Fibroblast of lung (primary cell): Measurements from ENCODE around the gene C21orf58. TPM values are rescaled to one million over a fixed set of nuclear protein-coding genes. Genes with fewer than 3 reads are reported as not detected.

Source experiments
- DNase-seq, 2 donors: peaks; one replicate each; pipeline versions ENCODE4 v3.0.0 to v3.0.0-alpha.2; 2010; ENCODE audit warnings: low read depth in 2 of 2
- H2AFZ ChIP-seq: 2 replicates; pipeline ENCODE4 v1.5.1; 2012; ENCODE audit warnings: low read length, control low read depth, inconsistent platforms
- H3K27ac ChIP-seq: 2 replicates; pipeline ENCODE4 v1.5.1; 2011; ENCODE audit warnings: low read length, control low read depth; ENCODE audit not compliant: insufficient read depth
- H3K27me3 ChIP-seq: 2 replicates; pipeline ENCODE4 v1.5.1; 2011; ENCODE audit warnings: mild to moderate bottlenecking, low read length; ENCODE audit not compliant: control insufficient read depth, insufficient read depth
- H3K36me3 ChIP-seq: 2 replicates; pipeline ENCODE4 v1.5.1; 2011; ENCODE audit warnings: low read length; ENCODE audit not compliant: control insufficient read depth, insufficient read depth
- H3K4me1 ChIP-seq: 2 replicates; pipeline ENCODE4 v1.5.1; 2011; ENCODE audit warnings: low read length; ENCODE audit not compliant: control insufficient read depth, insufficient read depth; ENCODE audit errors: extremely low read depth
- H3K4me2 ChIP-seq: 2 replicates; pipeline ENCODE4 v1.5.1; 2011; ENCODE audit warnings: low read length, control low read depth; ENCODE audit not compliant: insufficient read depth; ENCODE audit errors: extremely low read depth
- H3K4me3 ChIP-seq, 4 experiments: fragments of 200-600 bp in 1 of 4; sonication (generic) in 1 of 4; replicated peaks in 1 of 4; 2 replicates each; pipeline ENCODE4 v1.5.1; 2011 to 2016; ENCODE audit warnings: low read length in 4 of 4, low read depth in 3 of 4, mild to moderate bottlenecking in 3 of 4, control low read depth in 2 of 4, inconsistent platforms in 1 of 4, mixed read lengths in 1 of 4; ENCODE audit not compliant: insufficient read depth in 1 of 4; ENCODE audit errors: control extremely low read depth in 1 of 4
- H3K79me2 ChIP-seq: 2 replicates; pipeline ENCODE4 v1.5.1; 2012; ENCODE audit warnings: mild to moderate bottlenecking, low read length, inconsistent platforms; ENCODE audit not compliant: control insufficient read depth, insufficient read depth
- H3K9ac ChIP-seq: 2 replicates; pipeline ENCODE4 v1.5.1; 2011; ENCODE audit warnings: mild to moderate bottlenecking, low read length, control low read depth; ENCODE audit not compliant: insufficient read depth
- H3K9me3 ChIP-seq: 2 replicates; pipeline ENCODE4 v1.5.1; 2012; ENCODE audit warnings: low read depth, low read length; ENCODE audit not compliant: control insufficient read depth, insufficient read depth
- H4K20me1 ChIP-seq: 2 replicates; pipeline ENCODE4 v1.5.1; 2011; ENCODE audit warnings: low read length; ENCODE audit not compliant: control insufficient read depth, insufficient read depth; ENCODE audit errors: extremely low read depth
- EZH2 ChIP-seq: IDR thresholded peaks from 2 replicates; pipeline ENCODE4 v1.5.1; 2012; ENCODE audit warnings: low read length, control low read depth, mild to moderate bottlenecking; ENCODE audit errors: missing control alignments
- polyA plus RNA-seq, 2 donors: library from polyadenylated mRNA; depleted of rRNA in 1 of 2; stranded (reverse) in 1 of 2; unstranded in 1 of 2; fragments of >200 nt; gene quantifications; 2 replicates each; pipeline ENCODE4 v1.2.1, GENCODE V29; 2011 to 2012; ENCODE audit warnings: missing spikeins in 1 of 2
- total RNA-seq: library from RNA; depleted of rRNA; stranded (reverse); fragments of >200 nt; gene quantifications from 2 replicates; pipeline ENCODE4 v1.2.1, GENCODE V29; 2014
- TF ChIP-seq, protein P1 (sequence below), 2 donors: IDR thresholded peaks in 1 of 2; conservative IDR thresholded peaks in 1 of 2; 1 replicate in 1 of 2; 2 replicates in 1 of 2; pipeline ENCODE4 v1.5.1; 2011 to 2012; ENCODE audit warnings: low read length in 2 of 2, control low read depth in 1 of 2, inconsistent platforms in 1 of 2, low read depth in 1 of 2, mild to moderate bottlenecking in 1 of 2

Gene C21orf58
- total and polyA plus RNA-seq, 2 donors (not counting 1 experiment from before 2014, with no cell fraction given), result 1.4 to 2.5 TPM

GRCh38 chr21:46350571-46350970 is 26.9 kb upstream of the C21orf58 start:
- peaks cover 39% of the 10 kb centered on the region for H3K36me3 ChIP-seq

GRCh38 chr21:46349134-46349760 is 25.6 kb upstream of the C21orf58 start:
- DNase-seq, result no peak
- Histone ChIP-seq H2AFZ (no peak overlapping the region), H3K4me2 (no peak overlapping the region), H3K36me3 (peaks cover 35% of the 10 kb centered on the region), H3K27me3 (no peaks in the 10 kb centered on the region), H3K27ac (no peak overlapping the region), H3K79me2 (peaks cover 4% of the 10 kb centered on the region), H4K20me1 (no peaks in the 10 kb centered on the region), H3K4me1 (no peaks in the 10 kb centered on the region), H3K4me3 (no peak overlapping the region), H3K9ac (no peak overlapping the region), H3K9me3 (no peaks in the 10 kb centered on the region)
- no peak for TF ChIP-seq EZH2
- TF ChIP-seq, protein P1, sequence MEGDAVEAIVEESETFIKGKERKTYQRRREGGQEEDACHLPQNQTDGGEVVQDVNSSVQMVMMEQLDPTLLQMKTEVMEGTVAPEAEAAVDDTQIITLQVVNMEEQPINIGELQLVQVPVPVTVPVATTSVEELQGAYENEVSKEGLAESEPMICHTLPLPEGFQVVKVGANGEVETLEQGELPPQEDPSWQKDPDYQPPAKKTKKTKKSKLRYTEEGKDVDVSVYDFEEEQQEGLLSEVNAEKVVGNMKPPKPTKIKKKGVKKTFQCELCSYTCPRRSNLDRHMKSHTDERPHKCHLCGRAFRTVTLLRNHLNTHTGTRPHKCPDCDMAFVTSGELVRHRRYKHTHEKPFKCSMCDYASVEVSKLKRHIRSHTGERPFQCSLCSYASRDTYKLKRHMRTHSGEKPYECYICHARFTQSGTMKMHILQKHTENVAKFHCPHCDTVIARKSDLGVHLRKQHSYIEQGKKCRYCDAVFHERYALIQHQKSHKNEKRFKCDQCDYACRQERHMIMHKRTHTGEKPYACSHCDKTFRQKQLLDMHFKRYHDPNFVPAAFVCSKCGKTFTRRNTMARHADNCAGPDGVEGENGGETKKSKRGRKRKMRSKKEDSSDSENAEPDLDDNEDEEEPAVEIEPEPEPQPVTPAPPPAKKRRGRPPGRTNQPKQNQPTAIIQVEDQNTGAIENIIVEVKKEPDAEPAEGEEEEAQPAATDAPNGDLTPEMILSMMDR (conservative IDR thresholded peaks at IDR 0.05 in 1 of 2, IDR thresholded peaks at IDR 0.05 in 1 of 2; ENCODE audit: low read depth in 1 of 2, low read length in 2 of 2), result no peak

More at GRCh38 chr21:46350571-46350970, 26.9 kb upstream of the C21orf58 start:
- H3K4me1 ChIP-seq, result no peaks in the 10 kb centered on the region
- no peaks in the 10 kb centered on the region for H3K27me3 ChIP-seq
- no peak overlapping the region for H3K4me2 ChIP-seq
- no peaks in the 10 kb centered on the region for H4K20me1 ChIP-seq
- peaks cover 2% of the 10 kb centered on the region for H3K79me2 ChIP-seq
- H3K4me3 ChIP-seq, result no peak overlapping the region
- H2AFZ ChIP-seq, result no peak overlapping the region
- H3K27ac ChIP-seq, result no peak overlapping the region
- no peak for DNase-seq
- H3K9ac ChIP-seq, result no peak overlapping the region
- H3K9me3 ChIP-seq, result no peaks in the 10 kb centered on the region
- TF ChIP-seq EZH2, result no peak
- TF ChIP-seq, protein P1 (conservative IDR thresholded peaks at IDR 0.05 in 1 of 2, IDR thresholded peaks at IDR 0.05 in 1 of 2; ENCODE audit: low read depth in 1 of 2, low read length in 2 of 2), result no peak

GRCh38 chr21:46347791-46348381 is 24.2 kb upstream of the C21orf58 start:
- DNase-seq, result peak; percentile 31 to 66
- Histone ChIP-seq H3K79me2 (peaks cover 5% of the 10 kb centered on the region), H3K4me2 (no peak overlapping the region), H3K36me3 (peaks cover 33% of the 10 kb centered on the region), H4K20me1 (no peaks in the 10 kb centered on the region), H3K9ac (no peak overlapping the region), H3K27me3 (no peaks in the 10 kb centered on the region), H3K4me3 (no peak overlapping the region), H3K4me1 (no peaks in the 10 kb centered on the region), H3K9me3 (no peaks in the 10 kb centered on the region), H3K27ac (peak overlapping the region; percentile 47), H2AFZ (no peak overlapping the region)
- no peak for TF ChIP-seq EZH2
- TF ChIP-seq, protein P1 (conservative IDR thresholded peaks at IDR 0.05 in 1 of 2, IDR thresholded peaks at IDR 0.05 in 1 of 2; ENCODE audit: low read depth in 1 of 2, low read length in 2 of 2), result peak; percentile 16 to 27
